ENCODE measurements around the gene CCDC85C.
"Not testable (repeated sequence)": the region's sequence is repeated elsewhere in the genome, so short reads cannot be mapped to it uniquely, and the experiment has no call there.

Gene CCDC85C

GRCh38 chr14:99603471-99604277 is at the start of gene CCDC85C:
Gene CCDC85C, minus strand, starts transcription at chr14:99604207. Its CDS starts 248 bp downstream, at chr14:99603959.
- DNase-seq (ENCODE audit: low spot score), result no peak

- DNase-seq (ENCODE audit: low spot score), result no peak
Measured at GRCh38 chr14:99651953-99652746, 48.1 kb upstream of the CCDC85C start.

DNA sequence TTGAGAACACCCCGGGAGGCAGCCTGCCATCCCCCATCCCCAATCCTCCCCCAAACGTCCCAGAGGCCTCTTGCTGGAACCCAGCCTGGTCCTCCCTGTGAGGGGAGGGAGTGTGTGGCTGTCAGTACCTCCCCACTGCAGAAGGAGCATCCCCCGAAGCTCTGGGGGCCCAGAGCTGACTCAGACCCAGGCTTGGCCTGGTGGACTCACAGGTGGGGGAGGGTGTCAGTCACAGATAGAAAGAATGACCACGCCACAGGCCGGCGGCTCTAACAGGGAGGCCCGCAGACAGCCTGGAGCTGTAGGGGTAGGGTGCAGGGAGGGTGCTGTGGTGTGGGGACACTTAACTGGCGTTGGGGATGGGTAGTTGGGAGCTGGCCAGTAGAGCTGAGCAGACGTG is 46.2 kb upstream of the CCDC85C start:
- no peak for DNase-seq (ENCODE audit: low spot score)

DNA sequence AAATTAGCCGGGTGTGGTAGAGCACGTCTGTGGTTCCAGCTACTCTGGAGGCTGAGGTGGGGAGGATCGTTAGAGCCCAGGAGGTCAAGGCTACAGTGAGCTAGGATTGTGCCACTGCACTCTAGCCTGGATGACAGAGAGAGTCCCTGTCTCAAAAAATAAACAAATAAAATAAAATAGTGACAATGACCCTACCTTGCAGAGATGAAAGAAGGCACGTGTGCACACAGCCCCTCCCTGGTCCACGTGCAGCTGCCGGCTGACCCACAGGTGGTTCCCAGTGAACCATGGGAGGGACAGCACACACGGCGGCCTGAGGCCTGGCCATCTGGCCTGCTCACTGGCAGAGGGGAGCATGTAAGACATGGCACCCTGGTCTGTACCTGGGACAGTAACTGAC is 45.6 kb upstream of the CCDC85C start:
- DNase-seq (ENCODE audit: low spot score), result no peak

GRCh38 chr14:99649219-99649618 is 45.2 kb upstream of the CCDC85C start:
- no peak for DNase-seq (ENCODE audit: low spot score)

GRCh38 chr14:99648027-99648784 is 44.2 kb upstream of the CCDC85C start:
- no peak for DNase-seq (ENCODE audit: low spot score)

- DNase-seq (ENCODE audit: low spot score), result no peak
Measured at GRCh38 chr14:99647411-99647810, 43.4 kb upstream of the CCDC85C start.

DNA sequence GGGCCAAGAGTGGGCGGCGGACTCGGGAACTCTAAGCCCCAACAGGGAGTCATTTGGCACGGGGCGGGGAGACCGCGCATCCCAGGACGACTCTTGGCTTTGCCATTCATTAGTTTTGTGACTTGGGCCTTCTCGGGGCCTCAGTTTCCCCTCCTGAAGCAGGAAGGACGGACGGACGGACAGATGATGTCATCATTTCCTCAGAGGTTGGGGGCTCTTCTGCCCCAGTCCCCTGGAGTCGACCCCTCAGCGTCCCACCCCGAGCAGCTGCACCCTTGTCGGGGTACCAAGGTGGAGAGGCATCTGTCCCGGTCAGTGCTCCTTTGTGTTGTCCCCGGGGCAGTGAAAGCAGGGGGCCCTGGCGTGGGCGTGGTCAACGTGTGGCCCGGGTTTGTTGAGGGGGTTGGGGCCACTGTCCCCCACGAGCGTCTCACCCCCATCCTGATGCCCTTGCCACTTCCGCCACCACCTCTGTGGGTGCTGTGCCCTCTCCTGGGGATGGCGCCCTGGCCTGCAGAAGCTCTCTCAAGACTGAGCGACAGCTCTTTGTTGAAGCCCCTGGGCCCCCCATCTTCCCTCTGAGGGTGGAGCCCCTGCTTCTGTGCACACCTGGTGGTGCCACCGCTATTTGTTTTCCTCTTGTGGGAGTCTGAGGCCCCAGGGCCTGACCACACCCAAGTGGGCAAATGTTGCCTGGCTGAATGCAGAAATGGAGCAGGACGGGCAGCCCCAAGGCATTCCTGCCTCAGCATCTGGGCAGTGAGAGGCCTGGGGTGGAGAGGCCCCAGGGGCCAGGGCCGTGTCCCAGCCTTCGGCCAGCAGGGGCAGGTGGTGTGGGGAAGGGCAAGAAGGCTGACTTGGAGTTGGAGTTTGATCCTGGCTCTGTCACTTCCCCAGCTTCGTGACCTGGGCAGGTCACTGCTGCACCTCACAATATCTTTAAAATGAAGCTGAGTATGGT is 41.8 kb upstream of the CCDC85C start:
- no peak for DNase-seq (ENCODE audit: low spot score)

DNA sequence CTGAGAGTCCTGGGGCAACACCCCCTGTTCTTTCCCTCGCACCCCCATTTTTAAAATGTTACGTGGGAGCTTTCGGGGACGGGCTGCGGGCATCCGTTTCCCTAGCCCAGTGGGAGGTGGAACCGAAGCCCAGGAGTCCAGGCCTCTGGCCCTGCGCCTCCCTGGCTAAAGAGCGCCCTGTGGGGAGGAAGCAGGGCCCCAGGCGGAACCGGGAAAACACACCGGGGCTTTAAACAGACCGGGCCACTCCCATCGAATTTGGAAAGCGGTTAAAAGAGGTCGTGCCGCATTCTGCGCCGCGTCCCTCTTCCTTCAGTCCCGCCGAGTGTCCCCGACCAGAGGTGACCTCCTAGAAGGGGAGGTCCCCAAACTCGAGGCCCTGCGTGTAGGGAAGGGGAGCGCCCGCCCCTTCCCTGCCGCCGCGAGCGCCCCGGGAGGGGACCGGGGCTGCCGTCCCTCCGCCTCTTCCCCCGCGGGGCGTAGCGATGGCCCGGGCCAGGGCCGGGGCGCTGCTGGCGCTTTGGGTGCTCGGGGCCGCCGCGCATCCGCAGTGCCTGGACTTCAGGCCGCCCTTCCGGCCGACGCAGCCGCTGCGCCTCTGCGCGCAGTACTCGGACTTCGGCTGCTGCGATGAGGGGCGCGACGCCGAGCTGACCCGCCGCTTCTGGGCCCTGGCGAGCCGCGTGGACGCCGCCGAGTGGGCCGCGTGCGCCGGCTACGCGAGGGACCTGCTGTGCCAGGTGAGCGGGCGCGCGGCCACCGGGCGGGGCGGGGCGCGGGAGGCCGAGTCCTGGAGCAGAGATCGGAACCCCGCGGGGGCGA is 40.9 kb upstream of the CCDC85C start, which contains the start of gene HHIPL1:
Gene HHIPL1 (plus strand): TSS at position 407 of the 822 bp plus-strand sequence. CDS start 79 bp downstream, at position 486.
- no peak for DNase-seq (ENCODE audit: low spot score)

DNA sequence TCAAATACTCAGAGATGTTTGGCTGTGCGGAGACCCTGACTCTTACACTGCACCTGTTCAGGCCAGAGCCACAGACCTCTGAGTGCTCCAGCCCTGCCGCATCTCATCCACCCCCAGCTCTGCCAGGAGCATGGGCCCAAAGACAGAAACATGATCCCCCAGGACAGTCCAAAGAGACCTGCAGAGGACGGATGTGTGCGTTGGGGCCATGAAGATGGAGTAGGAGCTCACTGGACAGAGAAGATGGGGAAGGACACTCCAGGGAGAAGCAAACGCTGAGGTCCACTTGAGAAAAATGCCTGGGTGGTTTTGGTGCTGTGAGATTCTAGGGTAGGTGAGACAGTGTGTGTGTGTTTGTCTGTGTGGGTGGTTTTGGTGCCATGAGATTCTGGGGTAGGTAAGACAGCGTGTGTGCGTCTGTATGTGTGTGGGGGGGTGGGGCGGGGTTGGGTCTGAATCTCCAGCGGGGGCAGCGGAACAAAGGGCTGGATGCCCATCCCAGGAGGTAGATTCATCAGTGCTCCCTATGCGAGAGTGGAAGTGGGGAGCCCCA is 40.1 kb upstream of the CCDC85C start:
- no peak for DNase-seq (ENCODE audit: low spot score)

DNA sequence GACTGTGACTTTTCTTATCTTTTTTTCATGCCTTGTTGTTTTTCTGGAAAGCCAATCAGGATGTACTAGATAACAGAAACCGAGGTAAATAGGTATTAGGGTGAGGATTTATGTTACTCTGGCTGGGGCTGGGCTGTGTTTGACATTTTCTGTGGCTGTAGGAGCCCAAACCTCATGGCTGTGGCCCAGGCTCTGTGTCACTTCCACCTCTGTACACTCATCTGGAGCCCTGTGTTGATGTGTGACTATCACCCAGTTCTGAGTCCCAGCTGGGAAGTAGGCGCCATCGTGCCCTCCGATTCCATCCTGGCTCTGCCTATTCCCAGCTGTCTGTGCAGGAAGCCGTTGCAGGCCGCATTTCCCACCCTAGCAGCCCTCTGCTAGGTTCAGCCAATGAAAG is 39.3 kb upstream of the CCDC85C start:
- no peak for DNase-seq (ENCODE audit: low spot score)

GRCh38 chr14:99642771-99643170 is 38.8 kb upstream of the CCDC85C start:
- DNase-seq (ENCODE audit: low spot score), result not testable (repeated sequence)

DNA sequence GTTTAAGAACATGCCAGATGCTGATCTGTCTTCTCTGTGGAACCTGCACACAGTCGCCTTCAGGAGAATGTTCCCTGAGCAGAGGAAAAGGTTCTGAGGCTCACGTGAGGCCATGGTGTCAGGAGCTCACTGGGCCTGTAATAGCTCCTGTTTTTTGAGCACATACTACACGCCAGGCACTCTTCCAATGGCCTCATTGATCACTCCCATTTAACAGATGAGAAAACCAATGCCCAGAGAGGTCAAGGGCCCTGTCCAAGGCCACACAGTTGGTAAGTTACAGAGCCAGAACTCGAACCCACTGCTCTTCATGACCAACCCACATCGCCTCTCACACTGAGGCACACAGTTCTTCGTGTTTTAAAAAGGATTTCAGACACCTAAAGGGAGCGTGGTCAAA is 33.6 kb upstream of the CCDC85C start:
- DNase-seq (ENCODE audit: low spot score), result no peak

GRCh38 chr14:99636487-99636886 is 32.5 kb upstream of the CCDC85C start:
- DNase-seq (ENCODE audit: low spot score), result no peak

- no peak for DNase-seq (ENCODE audit: low spot score)
Measured at GRCh38 chr14:99635116-99635515, 31.1 kb upstream of the CCDC85C start.

DNA sequence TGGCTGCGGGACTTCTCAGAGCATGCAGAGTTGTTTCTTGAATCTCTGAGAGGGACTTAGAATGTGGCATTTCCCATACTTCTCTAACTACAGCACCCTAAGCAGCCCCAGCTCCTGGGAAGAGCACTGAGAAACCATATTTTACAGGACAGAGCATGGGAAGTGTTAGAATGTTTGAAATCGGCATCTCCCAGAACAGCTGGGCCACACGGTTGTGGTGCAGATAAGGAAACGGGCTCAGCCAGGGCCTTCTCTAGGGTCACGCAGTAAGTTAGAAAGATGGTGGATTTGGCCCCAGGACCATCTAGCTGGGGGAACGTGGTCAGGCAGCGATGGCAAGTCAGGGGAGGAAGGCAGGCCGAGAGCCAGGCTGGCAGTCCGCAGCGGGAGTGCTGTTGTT is 30.4 kb upstream of the CCDC85C start:
- DNase-seq (ENCODE audit: low spot score), result no peak

GRCh38 chr14:99633918-99634317 is 29.9 kb upstream of the CCDC85C start:
- no peak for DNase-seq (ENCODE audit: low spot score)

- no peak for DNase-seq (ENCODE audit: low spot score)
Measured at GRCh38 chr14:99633141-99633540, 29.1 kb upstream of the CCDC85C start.

DNA sequence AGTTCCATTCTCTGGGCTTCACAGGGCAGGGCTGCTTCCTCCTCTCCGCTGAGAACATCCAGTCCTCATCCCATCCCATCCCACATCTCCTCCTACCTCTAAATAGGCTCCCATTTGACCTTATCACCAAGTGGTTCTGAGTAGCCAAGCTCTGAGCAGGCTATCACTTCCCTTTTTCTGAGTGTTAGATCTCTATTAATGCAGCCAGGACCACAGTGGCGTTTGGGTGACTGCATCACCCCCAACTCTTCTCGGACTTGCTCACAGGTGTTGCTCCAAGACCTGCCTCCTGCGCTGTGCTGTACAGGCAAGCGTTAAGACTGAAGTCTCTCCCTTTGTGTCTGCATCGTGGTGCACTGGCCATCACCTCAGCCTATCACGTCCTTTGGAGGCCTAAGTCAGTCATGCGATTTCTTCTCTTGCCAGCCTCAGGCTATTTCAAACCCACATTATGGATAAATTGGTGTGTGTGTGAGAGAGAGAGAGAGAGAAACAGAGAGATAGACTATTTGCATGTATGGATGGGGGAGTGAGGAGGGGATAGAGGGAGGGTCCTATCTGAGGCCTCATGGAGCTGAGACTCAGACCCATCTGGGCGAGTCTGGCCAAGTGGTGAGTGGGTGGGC is 28.5 kb upstream of the CCDC85C start:
- DNase-seq (ENCODE audit: low spot score), result no peak

DNA sequence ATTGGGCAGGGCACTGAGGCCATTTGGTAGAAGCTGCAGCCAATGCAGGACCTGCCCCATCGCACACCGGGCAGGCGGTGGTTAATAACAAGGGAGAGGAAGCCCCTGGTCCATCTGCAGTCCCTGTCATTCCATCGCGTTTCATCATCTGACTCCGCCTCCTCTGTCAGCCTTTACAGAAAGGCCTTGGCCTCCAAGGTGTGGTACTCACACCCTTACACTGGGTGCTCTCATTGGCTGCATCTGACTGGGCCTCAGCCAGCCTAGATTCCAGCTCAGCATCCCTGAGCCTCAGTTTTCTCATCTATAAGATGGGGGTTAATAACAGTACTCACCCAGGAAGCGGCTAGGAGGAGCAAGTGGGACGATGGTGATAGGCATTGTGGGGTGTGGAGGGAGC is 26.2 kb upstream of the CCDC85C start:
- no peak for DNase-seq (ENCODE audit: low spot score)
